Measurements from ENCODE around the gene SLC39A10.

GRCh38 chr2:195727106-195727505 is 70.1 kb downstream of the SLC39A10 start:
- TF ChIP-seq, protein P1, sequence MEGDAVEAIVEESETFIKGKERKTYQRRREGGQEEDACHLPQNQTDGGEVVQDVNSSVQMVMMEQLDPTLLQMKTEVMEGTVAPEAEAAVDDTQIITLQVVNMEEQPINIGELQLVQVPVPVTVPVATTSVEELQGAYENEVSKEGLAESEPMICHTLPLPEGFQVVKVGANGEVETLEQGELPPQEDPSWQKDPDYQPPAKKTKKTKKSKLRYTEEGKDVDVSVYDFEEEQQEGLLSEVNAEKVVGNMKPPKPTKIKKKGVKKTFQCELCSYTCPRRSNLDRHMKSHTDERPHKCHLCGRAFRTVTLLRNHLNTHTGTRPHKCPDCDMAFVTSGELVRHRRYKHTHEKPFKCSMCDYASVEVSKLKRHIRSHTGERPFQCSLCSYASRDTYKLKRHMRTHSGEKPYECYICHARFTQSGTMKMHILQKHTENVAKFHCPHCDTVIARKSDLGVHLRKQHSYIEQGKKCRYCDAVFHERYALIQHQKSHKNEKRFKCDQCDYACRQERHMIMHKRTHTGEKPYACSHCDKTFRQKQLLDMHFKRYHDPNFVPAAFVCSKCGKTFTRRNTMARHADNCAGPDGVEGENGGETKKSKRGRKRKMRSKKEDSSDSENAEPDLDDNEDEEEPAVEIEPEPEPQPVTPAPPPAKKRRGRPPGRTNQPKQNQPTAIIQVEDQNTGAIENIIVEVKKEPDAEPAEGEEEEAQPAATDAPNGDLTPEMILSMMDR (IDR thresholded peaks at IDR 0.05; ENCODE audit: low read depth, low read length): no peak
- TF ChIP-seq EZH2phosphoT487 (IDR thresholded peaks at IDR 0.05; ENCODE audit: low read depth): no peak

All from OCI-LY3 (cell line).